Panc1 (cell line): ENCODE data around the gene COMMD9. TPM values are rescaled to one million over a fixed set of nuclear protein-coding genes. Genes with fewer than 3 reads are reported as not detected.

Experiments
- ATAC-seq: fragments of 200-7000 bp; cut with Tn5 transposase; 2 replicates; pipeline ENCODE4 v1.9.1; 2020; ENCODE audit warnings: mild to moderate bottlenecking, moderate library complexity
- BruUV-seq: library from RNA; stranded (reverse); fragments of 400-500 nt; replicated peaks from 2 replicates; lab custom pipeline; 2021; lab: Mats Ljungman, UMichigan
- CTCF ChIA-PET: fragments of 300-600 bp; sonication (Branson Sonifier 250); formaldehyde crosslinking; loops from one replicate; lab custom pipeline; 2022; ENCODE audit warnings: antibody characterized with exemption; lab: Charles Lee
- POLR2A ChIA-PET: fragments of 300-600 bp; sonication (Branson Sonifier 250); formaldehyde crosslinking; loops from one replicate; lab custom pipeline; 2022; ENCODE audit warnings: antibody characterized with exemption; lab: Charles Lee
- DNase-seq: peaks from one replicate; pipeline ENCODE4 v3.0.0-alpha.2; 2010; ENCODE audit warnings: low read depth, low spot score
- H3K27ac ChIP-seq: 2 replicates; pipeline ENCODE4 v1.5.1; 2011; ENCODE audit warnings: mild to moderate bottlenecking, low read length, inconsistent platforms
- H3K27me3 ChIP-seq: fragments of 200-500 bp; sonication (Bioruptor generic); 2 replicates; pipeline ENCODE4 v1.6.0; 2014; ENCODE audit warnings: low read length, inconsistent platforms; ENCODE audit not compliant: control insufficient read depth, insufficient read depth
- H3K36me3 ChIP-seq: fragments of 200-500 bp; sonication (Bioruptor generic); 2 replicates; pipeline ENCODE4 v1.5.1; 2014; ENCODE audit warnings: inconsistent platforms, mild to moderate bottlenecking, low read length, moderate library complexity; ENCODE audit not compliant: control insufficient read depth, insufficient read depth
- H3K4me1 ChIP-seq: 2 replicates; pipeline ENCODE4 v1.5.1; 2011; ENCODE audit warnings: inconsistent platforms, mild to moderate bottlenecking, low read length, moderate library complexity; ENCODE audit not compliant: control insufficient read depth, insufficient read depth
- H3K4me3 ChIP-seq, 2 experiments: 2 replicates each; pipeline ENCODE4 v1.5.1; 2011 to 2012; ENCODE audit warnings: low read depth in 2 of 2, low read length in 2 of 2, mild to moderate bottlenecking in 2 of 2, inconsistent platforms in 1 of 2, moderate library complexity in 1 of 2
- H3K9me3 ChIP-seq: fragments of 200-500 bp; sonication (Bioruptor generic); 2 replicates; pipeline ENCODE4 v1.5.1; 2014; ENCODE audit warnings: low read depth, mild to moderate bottlenecking, inconsistent platforms, low read length, moderate library complexity; ENCODE audit not compliant: control insufficient read depth, insufficient read depth
- POLR2AphosphoS5 ChIP-seq: IDR thresholded peaks from 2 replicates; pipeline ENCODE4 v1.6.1; 2012; ENCODE audit warnings: mild to moderate bottlenecking, low read depth, low read length, moderate library complexity
- SIN3A ChIP-seq: IDR thresholded peaks from 2 replicates; pipeline ENCODE4 v1.6.1; 2012; ENCODE audit warnings: low read depth, mild to moderate bottlenecking, low read length, moderate library complexity, borderline replicate concordance; ENCODE audit not compliant: insufficient read depth
- TCF7L2 ChIP-seq: IDR thresholded peaks from 2 replicates; pipeline ENCODE4 v1.6.1; 2011; ENCODE audit warnings: mild to moderate bottlenecking, low read depth, low read length, inconsistent platforms
- in situ Hi-C: cut with HindIII; loops from 2 replicates; pipeline ENCODE4 v1.10.0; 2016; ENCODE audit warnings: low sequenced_read_pairs, low pct_unique_long_range_greater_than_20kb
- intact Hi-C: fragments of 100-400 bp; cut with micrococcal nuclease; formaldehyde crosslinking; loops from one replicate; pipeline ENCODE4 v1.10.0; 2022; ENCODE audit not compliant: unreplicated experiment
- total RNA-seq: library from RNA; stranded (reverse); gene quantifications from one replicate; pipeline ENCODE4 v1.2.1, GENCODE V29; 2021; ENCODE audit not compliant: unreplicated experiment
- TF ChIP-seq, protein P1 (sequence below): fragments of 450-650 bp; IDR thresholded peaks from 2 replicates; pipeline ENCODE4 v1.5.1; 2017; ENCODE audit warnings: mild to moderate bottlenecking
- TF ChIP-seq, protein P2 (sequence below), 2 experiments: IDR thresholded peaks; 2 replicates each; pipeline ENCODE4 v1.6.1; 2011 to 2012; ENCODE audit warnings: low read depth in 2 of 2, control low read depth in 1 of 2, low read length in 1 of 2, mild to moderate bottlenecking in 1 of 2, moderate library complexity in 1 of 2; ENCODE audit not compliant: insufficient read depth in 1 of 2

The COMMD9 gene
- total RNA-seq, 1 experiment from 2014 or later, result 41.8 TPM

DNA sequence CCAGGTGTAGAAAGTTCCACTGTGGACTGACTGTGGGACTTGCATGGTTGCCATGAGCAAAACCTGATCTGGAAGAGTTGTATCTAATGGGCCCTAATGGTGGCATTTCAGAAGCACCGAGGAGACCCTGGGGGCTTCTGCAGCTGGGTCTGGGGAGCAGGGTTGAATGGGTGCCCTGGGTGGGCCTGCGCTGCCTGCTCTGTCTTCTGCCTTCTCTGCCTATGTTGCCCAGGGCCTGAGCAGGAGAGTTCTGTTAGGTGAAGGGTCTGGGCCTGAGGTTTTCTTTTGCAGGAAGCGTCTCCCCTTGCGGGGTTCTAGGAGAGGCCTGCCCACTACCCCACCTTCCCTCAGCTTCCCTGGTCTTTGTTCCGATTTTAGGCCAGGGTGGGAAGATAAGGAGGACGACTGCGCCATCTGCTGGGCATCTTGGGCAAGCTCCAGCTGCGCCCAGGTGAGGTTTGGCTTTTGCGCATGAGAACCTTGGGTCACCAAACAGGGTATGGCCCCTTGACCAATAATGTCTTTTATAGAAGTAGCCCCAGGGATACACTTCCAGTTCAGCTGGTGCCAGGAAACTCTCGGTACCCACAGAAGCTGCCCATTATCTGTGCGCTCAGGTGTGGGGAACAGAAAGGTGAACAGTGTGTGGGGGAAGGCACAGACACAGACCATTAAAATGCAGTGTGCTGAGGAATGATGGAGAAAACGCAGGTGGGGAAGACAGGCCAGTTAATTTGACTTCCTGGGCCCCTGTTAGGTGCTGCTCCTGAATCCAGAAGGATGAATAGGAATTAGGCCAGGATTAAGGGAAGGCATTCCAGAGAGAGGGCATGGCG, 23.2 kb downstream of the COMMD9 start:
- POLR2A ChIA-PET, result no interaction called here
- CTCF ChIA-PET, result interaction anchor here (0.6 to 1.2 kb wide), 4 partner anchors 134 to 619 kb away, joined by 6 to 7 read pairs (median 6); no protein-coding TSS in a partner anchor
- intact Hi-C loops, result loop anchor here (1.0 to 5.0 kb wide), 3 partner anchors 444 to 779 kb away; no protein-coding TSS in a partner anchor
- Histone ChIP-seq H3K36me3 (no peaks in the 10 kb centered on the region), H3K27me3 (no peaks in the 10 kb centered on the region), H3K9me3 (no peaks in the 10 kb centered on the region), H3K4me3 (no peak overlapping the region), H3K4me1 (no peaks in the 10 kb centered on the region), H3K27ac (no peak overlapping the region)
- no peak for DNase-seq
- in situ Hi-C loops, result no loop called here
- no peak for TF ChIP-seq TCF7L2
- TF ChIP-seq SIN3A, result no peak
- TF ChIP-seq, protein P1, sequence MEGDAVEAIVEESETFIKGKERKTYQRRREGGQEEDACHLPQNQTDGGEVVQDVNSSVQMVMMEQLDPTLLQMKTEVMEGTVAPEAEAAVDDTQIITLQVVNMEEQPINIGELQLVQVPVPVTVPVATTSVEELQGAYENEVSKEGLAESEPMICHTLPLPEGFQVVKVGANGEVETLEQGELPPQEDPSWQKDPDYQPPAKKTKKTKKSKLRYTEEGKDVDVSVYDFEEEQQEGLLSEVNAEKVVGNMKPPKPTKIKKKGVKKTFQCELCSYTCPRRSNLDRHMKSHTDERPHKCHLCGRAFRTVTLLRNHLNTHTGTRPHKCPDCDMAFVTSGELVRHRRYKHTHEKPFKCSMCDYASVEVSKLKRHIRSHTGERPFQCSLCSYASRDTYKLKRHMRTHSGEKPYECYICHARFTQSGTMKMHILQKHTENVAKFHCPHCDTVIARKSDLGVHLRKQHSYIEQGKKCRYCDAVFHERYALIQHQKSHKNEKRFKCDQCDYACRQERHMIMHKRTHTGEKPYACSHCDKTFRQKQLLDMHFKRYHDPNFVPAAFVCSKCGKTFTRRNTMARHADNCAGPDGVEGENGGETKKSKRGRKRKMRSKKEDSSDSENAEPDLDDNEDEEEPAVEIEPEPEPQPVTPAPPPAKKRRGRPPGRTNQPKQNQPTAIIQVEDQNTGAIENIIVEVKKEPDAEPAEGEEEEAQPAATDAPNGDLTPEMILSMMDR, result peak; percentile 90
- no peak for TF ChIP-seq POLR2AphosphoS5
- ATAC-seq, result peak; percentile 87
- no TSS peak for BruUV-seq

DNA sequence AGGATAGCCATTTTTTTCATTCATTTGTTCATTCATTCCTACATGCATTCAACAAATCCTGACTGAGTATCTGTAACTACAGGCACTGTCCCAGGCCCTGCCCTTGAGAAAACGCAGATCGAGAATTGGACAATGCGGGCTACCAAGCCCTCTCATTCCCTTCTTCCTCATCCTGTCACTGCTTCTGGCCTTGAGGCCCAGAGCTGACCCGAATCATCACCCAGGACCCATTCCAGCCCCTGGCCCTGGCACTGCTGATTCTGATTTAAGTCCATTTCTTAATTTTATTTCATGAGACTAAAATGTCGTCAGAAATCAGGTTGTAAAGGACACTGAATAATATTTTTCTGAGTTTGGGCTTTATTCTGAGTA, 24.3 kb downstream of the COMMD9 start:
- Histone ChIP-seq H3K4me3 (no peak overlapping the region), H3K36me3 (no peaks in the 10 kb centered on the region), H3K4me1 (no peaks in the 10 kb centered on the region), H3K9me3 (no peaks in the 10 kb centered on the region), H3K27ac (no peak overlapping the region), H3K27me3 (no peaks in the 10 kb centered on the region)
- ChIA-PET CTCF (interaction anchor here (0.6 to 1.9 kb wide), 3 partner anchors 336 to 618 kb away, joined by 4 to 6 read pairs (median 6); no protein-coding TSS in a partner anchor), POLR2A (no interaction called here)
- TF ChIP-seq, protein P1, result no peak
- no peak for TF ChIP-seq SIN3A
- in situ Hi-C loops (no loop called here), intact Hi-C loops (loop anchor here (5.0 kb wide), 1 partner anchor 778 kb away; no protein-coding TSS in a partner anchor)
- no peak for ATAC-seq
- BruUV-seq, result no TSS peak
- DNase-seq, result no peak

DNA sequence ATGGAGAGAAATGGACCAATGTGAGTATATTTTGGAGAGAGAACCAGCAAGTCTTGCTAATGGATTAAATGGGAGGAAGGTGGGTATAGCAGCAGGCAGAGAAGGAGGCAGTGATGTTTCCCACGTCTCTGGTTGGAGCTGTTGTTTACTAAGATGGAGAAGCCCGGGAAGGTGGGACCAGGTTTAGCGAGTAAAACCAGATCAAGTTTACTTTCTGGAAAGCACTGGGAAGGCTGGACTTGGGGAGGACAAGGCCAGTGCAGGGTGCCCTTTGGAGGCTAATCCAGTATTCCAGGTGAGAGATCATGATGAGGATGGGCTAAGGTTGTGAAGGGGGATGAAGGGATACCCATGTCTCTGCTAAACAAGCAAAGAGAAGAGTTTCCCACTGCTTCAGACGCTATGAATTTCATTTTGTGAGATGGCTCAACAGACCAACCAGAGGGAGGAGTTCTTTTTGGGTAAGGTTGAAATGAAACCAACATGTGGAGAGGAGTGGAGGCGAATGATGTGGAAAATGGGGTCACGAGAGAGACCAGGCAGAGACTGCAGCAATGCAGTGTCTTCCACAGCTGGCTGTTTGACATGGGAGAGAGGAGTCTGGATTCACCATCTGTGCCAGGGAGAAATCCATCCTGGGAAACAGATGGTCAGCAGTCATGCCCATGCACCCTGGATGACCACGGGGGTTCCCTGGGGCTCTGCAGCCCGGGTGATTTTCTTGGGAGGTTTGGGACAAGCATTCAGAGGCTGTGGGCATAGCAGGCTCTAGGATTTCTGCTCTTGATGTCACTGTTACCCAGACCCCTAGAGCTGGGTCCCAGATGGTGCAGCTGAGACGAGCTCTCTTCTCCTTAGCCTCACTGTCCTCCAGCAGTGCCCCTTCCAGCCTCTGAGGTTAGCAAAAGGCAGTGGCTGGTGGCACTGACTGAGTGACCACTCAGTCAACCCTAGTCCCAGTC, 24.9 kb downstream of the COMMD9 start:
- CTCF ChIA-PET, result interaction anchor here (1.9 kb wide), 1 partner anchor 442 kb away, joined by 4 read pairs; no protein-coding TSS in a partner anchor
- no TSS peak for BruUV-seq
- in situ Hi-C loops (no loop called here), intact Hi-C loops (no loop called here)
- H3K9me3 ChIP-seq, result no peaks in the 10 kb centered on the region
- no peak for DNase-seq
- H3K27ac ChIP-seq, result no peak overlapping the region
- POLR2A ChIA-PET, result no interaction called here
- TF ChIP-seq, protein P2, sequence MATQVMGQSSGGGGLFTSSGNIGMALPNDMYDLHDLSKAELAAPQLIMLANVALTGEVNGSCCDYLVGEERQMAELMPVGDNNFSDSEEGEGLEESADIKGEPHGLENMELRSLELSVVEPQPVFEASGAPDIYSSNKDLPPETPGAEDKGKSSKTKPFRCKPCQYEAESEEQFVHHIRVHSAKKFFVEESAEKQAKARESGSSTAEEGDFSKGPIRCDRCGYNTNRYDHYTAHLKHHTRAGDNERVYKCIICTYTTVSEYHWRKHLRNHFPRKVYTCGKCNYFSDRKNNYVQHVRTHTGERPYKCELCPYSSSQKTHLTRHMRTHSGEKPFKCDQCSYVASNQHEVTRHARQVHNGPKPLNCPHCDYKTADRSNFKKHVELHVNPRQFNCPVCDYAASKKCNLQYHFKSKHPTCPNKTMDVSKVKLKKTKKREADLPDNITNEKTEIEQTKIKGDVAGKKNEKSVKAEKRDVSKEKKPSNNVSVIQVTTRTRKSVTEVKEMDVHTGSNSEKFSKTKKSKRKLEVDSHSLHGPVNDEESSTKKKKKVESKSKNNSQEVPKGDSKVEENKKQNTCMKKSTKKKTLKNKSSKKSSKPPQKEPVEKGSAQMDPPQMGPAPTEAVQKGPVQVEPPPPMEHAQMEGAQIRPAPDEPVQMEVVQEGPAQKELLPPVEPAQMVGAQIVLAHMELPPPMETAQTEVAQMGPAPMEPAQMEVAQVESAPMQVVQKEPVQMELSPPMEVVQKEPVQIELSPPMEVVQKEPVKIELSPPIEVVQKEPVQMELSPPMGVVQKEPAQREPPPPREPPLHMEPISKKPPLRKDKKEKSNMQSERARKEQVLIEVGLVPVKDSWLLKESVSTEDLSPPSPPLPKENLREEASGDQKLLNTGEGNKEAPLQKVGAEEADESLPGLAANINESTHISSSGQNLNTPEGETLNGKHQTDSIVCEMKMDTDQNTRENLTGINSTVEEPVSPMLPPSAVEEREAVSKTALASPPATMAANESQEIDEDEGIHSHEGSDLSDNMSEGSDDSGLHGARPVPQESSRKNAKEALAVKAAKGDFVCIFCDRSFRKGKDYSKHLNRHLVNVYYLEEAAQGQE (IDR thresholded peaks at IDR 0.05; ENCODE audit: insufficient read depth in 1 of 2, low read depth in 2 of 2, low read length in 1 of 2), result no peak
- TF ChIP-seq, protein P1, result no peak
- no peak for TF ChIP-seq SIN3A
- no peak for TF ChIP-seq POLR2AphosphoS5
- no peak for TF ChIP-seq TCF7L2
- no peaks in the 10 kb centered on the region for H3K36me3 ChIP-seq
- H3K4me1 ChIP-seq, result no peaks in the 10 kb centered on the region
- ATAC-seq, result no peak
- no peak overlapping the region for H3K4me3 ChIP-seq
- H3K27me3 ChIP-seq, result no peaks in the 10 kb centered on the region
